HEK293T (cell line): ENCODE measurements around the gene PTPRA.
A peak's percentile ranks its signal among the peaks of the same experiment; 100 is the strongest.

Source experiments
- CTCF ChIA-PET: fragments of 350-600 bp; formaldehyde crosslinking; extraction: SDS; loops from one replicate; lab custom pipeline; 2021; ENCODE audit warnings: antibody characterized with exemption, inconsistent platforms; lab: Yijun Ruan, JAX
- POLR2A ChIA-PET: fragments of 350-600 bp; formaldehyde crosslinking; extraction: SDS; loops from one replicate; lab custom pipeline; 2020; ENCODE audit warnings: antibody characterized with exemption, inconsistent platforms; lab: Yijun Ruan, JAX
- DNase-seq: peaks from one replicate; pipeline ENCODE4 v3.0.0; 2012; ENCODE audit warnings: mixed read lengths; ENCODE audit errors: extremely low spot score
- ARNT ChIP-seq: fragments of 450-650 bp; IDR thresholded peaks from 2 replicates; pipeline ENCODE4 v1.6.1; 2017; ENCODE audit warnings: mild to moderate bottlenecking
- BHLHE40 ChIP-seq: fragments of 450-650 bp; IDR thresholded peaks from 2 replicates; pipeline ENCODE4 v1.6.1; 2016; ENCODE audit warnings: mild to moderate bottlenecking, moderate library complexity, borderline replicate concordance
- CTBP1 ChIP-seq: fragments of 450-650 bp; IDR thresholded peaks from 2 replicates; pipeline ENCODE4 v1.6.1; 2016; ENCODE audit warnings: borderline replicate concordance
- ELF4 ChIP-seq: fragments of 450-650 bp; IDR thresholded peaks from 2 replicates; pipeline ENCODE4 v1.6.1; 2017; ENCODE audit warnings: antibody characterized with exemption
- FOXA1 ChIP-seq: fragments of 450-650 bp; IDR thresholded peaks from 2 replicates; pipeline ENCODE4 v1.6.1; 2016; ENCODE audit warnings: mild to moderate bottlenecking
- FOXK2 ChIP-seq: fragments of 450-650 bp; IDR thresholded peaks from 2 replicates; pipeline ENCODE4 v1.6.1; 2016; ENCODE audit warnings: mild to moderate bottlenecking
- FOXM1 ChIP-seq: fragments of 450-650 bp; IDR thresholded peaks from 2 replicates; pipeline ENCODE4 v1.6.1; 2017; ENCODE audit warnings: mild to moderate bottlenecking, borderline replicate concordance
- HDGF ChIP-seq: fragments of 450-650 bp; IDR thresholded peaks from 2 replicates; pipeline ENCODE4 v1.6.1; 2017; ENCODE audit warnings: antibody characterized with exemption, borderline replicate concordance
- L3MBTL2 ChIP-seq: fragments of 450-650 bp; conservative IDR thresholded peaks from 2 replicates; pipeline ENCODE4 v1.6.1; 2016; ENCODE audit warnings: mild to moderate bottlenecking
- LEF1 ChIP-seq: fragments of 450-650 bp; IDR thresholded peaks from 2 replicates; pipeline ENCODE4 v1.6.1; 2017; ENCODE audit warnings: mild to moderate bottlenecking, borderline replicate concordance
- NFRKB ChIP-seq: fragments of 450-650 bp; IDR thresholded peaks from 2 replicates; pipeline ENCODE4 v1.6.1; 2016; ENCODE audit warnings: mild to moderate bottlenecking, moderate library complexity
- SP1 ChIP-seq: fragments of 450-650 bp; IDR thresholded peaks from 2 replicates; pipeline ENCODE4 v1.6.1; 2017
- SUZ12 ChIP-seq: fragments of 450-650 bp; IDR thresholded peaks from 2 replicates; pipeline ENCODE4 v1.6.1; 2016; ENCODE audit warnings: mild to moderate bottlenecking
- TARDBP ChIP-seq: fragments of 450-650 bp; IDR thresholded peaks from 2 replicates; pipeline ENCODE4 v1.6.1; 2016
- ZNF384 ChIP-seq: fragments of 450-650 bp; IDR thresholded peaks from 2 replicates; pipeline ENCODE4 v1.6.1; 2016
- TF ChIP-seq, protein P1 (sequence below): fragments of 450-650 bp; IDR thresholded peaks from 2 replicates; pipeline ENCODE4 v1.6.1; 2016

Gene PTPRA

DNA sequence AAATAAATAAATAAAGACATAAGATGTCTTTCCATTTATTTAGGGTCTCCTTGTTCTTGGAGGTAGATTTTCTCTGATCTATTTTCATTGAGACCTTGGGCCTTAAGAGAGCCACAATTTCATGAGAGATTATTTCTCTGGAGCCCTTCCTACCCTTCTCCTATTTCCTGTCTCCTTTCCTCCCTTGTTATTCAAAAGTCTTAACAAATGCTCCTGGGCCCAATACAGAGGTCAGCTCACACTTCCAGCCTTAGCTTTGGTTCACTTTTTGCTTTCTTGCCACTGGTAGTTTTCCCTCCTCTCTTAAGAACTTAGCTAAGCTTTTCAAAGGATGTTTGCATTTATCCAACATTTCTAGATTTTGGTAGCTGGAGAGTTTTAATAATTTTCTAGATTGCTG is 44.0 kb downstream of the PTPRA start:
- POLR2A ChIA-PET = no interaction called here
- no peak for DNase-seq
- TF ChIP-seq BHLHE40 = no peak
- TF ChIP-seq FOXM1 = no peak
- no peak for TF ChIP-seq ZNF384
- TF ChIP-seq, protein P1, sequence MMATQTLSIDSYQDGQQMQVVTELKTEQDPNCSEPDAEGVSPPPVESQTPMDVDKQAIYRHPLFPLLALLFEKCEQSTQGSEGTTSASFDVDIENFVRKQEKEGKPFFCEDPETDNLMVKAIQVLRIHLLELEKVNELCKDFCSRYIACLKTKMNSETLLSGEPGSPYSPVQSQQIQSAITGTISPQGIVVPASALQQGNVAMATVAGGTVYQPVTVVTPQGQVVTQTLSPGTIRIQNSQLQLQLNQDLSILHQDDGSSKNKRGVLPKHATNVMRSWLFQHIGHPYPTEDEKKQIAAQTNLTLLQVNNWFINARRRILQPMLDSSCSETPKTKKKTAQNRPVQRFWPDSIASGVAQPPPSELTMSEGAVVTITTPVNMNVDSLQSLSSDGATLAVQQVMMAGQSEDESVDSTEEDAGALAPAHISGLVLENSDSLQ = no peak
- no peak for TF ChIP-seq ARNT
- no peak for TF ChIP-seq NFRKB
- no peak for TF ChIP-seq L3MBTL2
- TF ChIP-seq LEF1 = no peak
- TF ChIP-seq FOXA1 = no peak
- TF ChIP-seq TARDBP = no peak
- no peak for TF ChIP-seq SP1
- CTCF ChIA-PET = no interaction called here

DNA sequence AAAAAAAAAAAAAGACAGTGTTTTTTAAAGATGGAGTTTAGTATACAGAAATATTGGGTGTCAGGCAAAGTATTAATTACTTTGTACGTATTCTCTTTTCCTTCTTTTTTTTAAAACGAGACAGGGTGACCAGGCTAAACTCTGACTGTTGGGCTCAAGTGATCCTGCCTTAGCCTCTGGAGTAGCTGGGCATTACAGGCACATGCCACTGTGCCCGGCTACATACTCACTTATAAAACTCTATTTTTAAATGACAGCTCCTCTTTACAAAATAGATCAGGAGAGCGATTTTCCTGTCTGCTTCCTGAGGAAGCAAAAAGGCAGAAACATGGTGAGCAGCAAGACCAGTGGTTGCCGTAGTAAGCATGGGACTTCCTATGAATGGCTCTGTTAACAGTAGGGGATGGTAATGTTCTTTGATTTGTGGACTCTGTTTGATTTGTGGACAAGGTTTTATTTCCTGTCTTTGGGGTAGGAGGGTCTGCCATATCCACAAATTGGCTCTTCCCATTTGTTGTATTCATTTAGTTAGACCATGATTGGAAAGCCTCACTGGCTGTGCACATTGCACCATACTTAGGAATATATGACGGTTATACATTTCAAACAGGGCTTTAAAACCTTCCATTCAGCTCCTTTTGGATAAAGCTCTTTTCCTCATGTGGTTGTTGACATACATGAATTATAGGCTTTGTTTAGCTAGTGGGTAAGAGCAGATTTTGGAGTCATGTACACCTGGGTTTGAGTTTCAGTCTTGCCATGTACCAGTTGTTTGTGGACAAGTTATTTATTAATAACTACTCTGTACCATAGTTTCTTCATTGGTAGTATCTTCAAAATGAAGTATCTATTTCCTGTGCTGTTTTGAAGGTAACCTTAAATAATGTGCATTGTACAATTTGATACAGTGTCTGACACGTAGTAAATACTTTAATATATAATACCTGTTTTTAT is 45.1 kb downstream of the PTPRA start:
- ChIA-PET POLR2A (no interaction called here), CTCF (no interaction called here)
- TF ChIP-seq FOXK2 (no peak), CTBP1 (no peak), SP1 (no peak), LEF1 (no peak), BHLHE40 (no peak), ELF4 (no peak), FOXA1 (no peak), ARNT (no peak), SUZ12 (no peak), TARDBP (no peak), ZNF384 (no peak), FOXM1 (no peak), HDGF (no peak), L3MBTL2 (no peak), NFRKB (no peak)
- TF ChIP-seq, protein P1 = no peak
- DNase-seq = no peak

DNA sequence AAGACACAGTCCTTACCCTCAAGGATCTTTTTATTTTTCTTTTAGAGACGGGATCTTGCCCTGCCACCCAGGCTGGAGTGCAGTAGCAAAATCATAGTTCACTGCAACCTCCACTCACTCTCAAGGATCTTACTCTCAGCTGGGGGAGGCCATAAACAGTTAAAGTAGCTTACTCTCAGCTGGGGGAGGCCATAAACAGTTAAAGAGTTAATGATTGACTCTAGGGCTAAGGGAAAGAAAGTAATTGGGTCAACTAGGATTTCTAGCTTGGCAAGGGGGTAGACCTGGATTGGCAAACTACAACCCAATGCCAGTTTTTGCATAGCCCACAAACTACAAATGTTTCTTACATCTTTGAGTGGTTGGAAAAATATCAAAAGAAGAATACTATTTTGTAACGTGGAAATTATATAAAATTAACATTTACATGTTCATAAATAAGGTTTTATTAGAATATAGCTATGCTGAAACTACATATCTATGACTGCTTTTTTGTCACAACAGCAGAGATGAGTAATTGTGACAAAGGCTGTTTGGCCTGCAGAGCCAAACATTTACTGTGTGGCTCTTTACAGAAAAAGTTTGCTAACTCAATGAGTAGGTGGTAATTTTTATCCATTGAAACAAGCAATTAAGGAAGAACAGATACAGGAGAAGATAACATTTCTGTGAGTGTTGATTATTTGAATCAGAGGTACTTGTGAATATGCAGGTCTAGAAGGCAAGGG is 46.4 kb downstream of the PTPRA start:
- POLR2A ChIA-PET = interaction anchor here (1.0 kb wide), 1 partner anchor 290 kb away, joined by 3 read pairs; the partner anchor contains the start of gene ITPA
- CTCF ChIA-PET = interaction anchor here (0.5 to 1.0 kb wide), 2 partner anchors 16 to 169 kb away, joined by 4 read pairs; no protein-coding TSS in a partner anchor
- no peak for TF ChIP-seq ARNT
- TF ChIP-seq, protein P1 = peak; percentile 19; the same call in 1 of the 2 replicates
- no peak for DNase-seq

DNA sequence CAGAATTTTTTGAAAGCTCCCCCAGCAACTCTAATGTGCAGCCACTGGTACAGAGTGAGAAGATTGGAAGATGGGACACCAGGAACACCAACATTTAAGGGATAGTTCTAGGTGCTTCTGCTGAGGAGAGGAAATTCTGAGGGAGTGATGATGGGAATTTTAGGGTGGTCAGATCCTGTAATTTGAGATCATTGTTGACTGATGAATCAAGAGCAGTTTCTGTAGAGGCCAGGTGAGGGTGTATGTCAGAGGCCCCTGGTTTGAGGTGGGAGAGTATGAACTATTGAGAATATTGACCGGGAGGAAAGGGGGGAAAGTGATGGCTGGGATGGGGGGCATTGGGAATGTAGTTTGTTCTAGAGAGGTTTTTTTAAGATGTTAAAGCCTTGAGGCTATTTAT is 47.2 kb downstream of the PTPRA start:
- CTCF ChIA-PET = interaction anchor here (1.0 kb wide), 1 partner anchor 15 kb away, joined by 4 read pairs; no protein-coding TSS in a partner anchor

DNA sequence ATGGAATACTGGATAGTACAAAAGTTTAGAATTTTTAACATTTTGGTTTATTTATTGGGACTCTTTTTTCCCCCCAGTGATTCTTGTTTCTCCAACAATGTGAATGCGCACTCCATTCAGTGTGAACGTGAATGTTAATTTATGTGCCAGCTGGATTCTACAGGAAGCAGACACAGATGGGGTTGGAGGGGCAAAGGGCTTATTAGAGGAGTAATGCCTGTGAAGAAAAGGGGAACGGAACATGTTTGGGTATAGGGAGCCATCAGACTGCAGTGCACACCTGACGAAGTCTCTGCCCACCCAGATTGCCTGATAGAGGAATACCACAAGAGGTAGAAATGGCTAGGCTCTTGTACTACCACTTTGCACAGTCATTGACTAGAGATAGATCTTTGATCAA is 48.2 kb downstream of the PTPRA start:
- DNase-seq = no peak
- TF ChIP-seq HDGF (no peak), FOXK2 (no peak)
- ChIA-PET CTCF (no interaction called here), POLR2A (no interaction called here)

More for the DNA sequence above, 47.2 kb downstream of the PTPRA start:
- POLR2A ChIA-PET = interaction anchor here (1.0 kb wide), 1 partner anchor 289 kb away, joined by 3 read pairs; the partner anchor contains the start of gene ITPA
- TF ChIP-seq L3MBTL2 (no peak), BHLHE40 (no peak), HDGF (no peak), FOXA1 (no peak), LEF1 (no peak), CTBP1 (no peak), NFRKB (no peak), SUZ12 (no peak)
- no peak for DNase-seq

DNA sequence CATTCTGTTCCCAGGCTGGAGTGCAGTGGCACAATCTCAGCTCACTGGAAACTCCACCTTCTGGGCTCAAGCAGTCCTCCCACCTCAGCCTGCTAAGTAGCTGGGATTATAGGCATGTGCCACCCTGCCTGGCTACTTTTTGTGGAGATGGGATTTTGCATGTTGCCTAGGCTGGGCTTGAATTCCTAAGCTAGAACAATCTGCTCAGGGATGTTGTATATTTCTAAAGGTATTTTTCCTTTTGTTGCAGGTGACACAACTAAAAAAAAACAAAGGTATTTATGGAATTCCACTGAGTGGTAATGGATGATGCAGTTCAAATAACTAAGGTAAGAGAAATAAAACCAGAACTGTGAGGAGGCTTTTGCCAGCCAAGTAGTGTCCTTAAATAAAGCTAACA is 49.7 kb downstream of the PTPRA start:
- TF ChIP-seq NFRKB (no peak), ZNF384 (no peak), LEF1 (no peak), ELF4 (no peak), L3MBTL2 (no peak)
- POLR2A ChIA-PET = no interaction called here
- DNase-seq = no peak
- CTCF ChIA-PET = no interaction called here

DNA sequence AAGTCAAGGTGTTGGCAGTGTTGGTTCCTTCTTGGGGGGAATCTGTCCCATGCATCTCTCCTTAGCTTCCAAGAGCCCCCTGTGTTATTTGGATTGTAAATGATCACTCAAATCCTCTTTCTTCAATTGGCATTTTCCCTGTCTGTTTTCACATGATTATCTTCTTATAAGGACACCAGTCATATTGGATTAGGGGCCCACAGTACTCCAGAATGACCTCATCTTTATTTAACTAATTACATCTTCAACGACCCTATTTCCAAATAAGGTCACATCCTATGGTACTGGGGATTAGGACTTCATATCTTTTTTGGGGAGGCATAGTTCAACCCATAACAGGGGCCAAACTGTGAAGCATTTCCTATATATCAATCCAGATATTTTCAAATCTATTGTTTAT is 57.3 kb downstream of the PTPRA start:
- no peak for TF ChIP-seq LEF1
- TF ChIP-seq ARNT = no peak
- no peak for TF ChIP-seq SUZ12
- TF ChIP-seq CTBP1 = no peak
- TF ChIP-seq FOXM1 = no peak
- no peak for TF ChIP-seq FOXK2
- TF ChIP-seq BHLHE40 = no peak
- TF ChIP-seq, protein P1 = no peak
- TF ChIP-seq ELF4 = no peak
- TF ChIP-seq NFRKB = no peak
- no peak for TF ChIP-seq FOXA1
- TF ChIP-seq HDGF = no peak
- no peak for TF ChIP-seq TARDBP
- TF ChIP-seq ZNF384 = no peak
- TF ChIP-seq SP1 = no peak
- no peak for TF ChIP-seq L3MBTL2
- no peak for DNase-seq
- POLR2A ChIA-PET = no interaction called here
- CTCF ChIA-PET = no interaction called here
